NCI-H1694 treated with DMSO at 0.1 percent for 48 hours (cell line): Measurements from ENCODE around the gene NHEJ1.

Experiments used
- DNase-seq: peaks from one replicate; lab custom pipeline; 2025; lab: John Stamatoyannopoulos, UW

Gene NHEJ1

GRCh38 chr2:219087848-219088247 is 72.8 kb downstream of the NHEJ1 start:
- no peak for DNase-seq

GRCh38 chr2:219087361-219087760 is 73.3 kb downstream of the NHEJ1 start:
- DNase-seq, result peak; percentile 77

- no peak for DNase-seq
These were observed 74.4 kb downstream of the NHEJ1 start for GRCh38 chr2:219086196-219086595.

DNA sequence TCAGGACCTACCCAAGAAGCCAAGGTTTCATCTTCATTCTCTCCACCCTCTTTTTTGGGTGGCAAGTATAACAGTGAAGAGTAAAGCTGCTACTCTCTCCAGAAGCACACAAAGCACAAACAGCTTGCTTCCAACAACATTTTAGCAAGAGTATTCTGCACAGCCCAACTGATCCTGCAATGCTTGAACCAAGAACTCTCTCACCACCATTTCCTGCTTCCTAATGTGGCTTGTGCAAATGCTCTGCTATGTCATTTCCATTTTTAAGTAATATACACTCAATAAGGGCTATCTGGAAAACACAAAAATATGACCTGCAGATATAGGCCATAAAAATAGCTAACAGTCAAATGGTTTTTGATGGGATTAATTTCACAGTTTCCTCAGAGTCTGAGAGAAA is 75.8 kb downstream of the NHEJ1 start:
- DNase-seq, result no peak

GRCh38 chr2:219082332-219082958 is 78.2 kb downstream of the NHEJ1 start:
- DNase-seq, result no peak

DNA sequence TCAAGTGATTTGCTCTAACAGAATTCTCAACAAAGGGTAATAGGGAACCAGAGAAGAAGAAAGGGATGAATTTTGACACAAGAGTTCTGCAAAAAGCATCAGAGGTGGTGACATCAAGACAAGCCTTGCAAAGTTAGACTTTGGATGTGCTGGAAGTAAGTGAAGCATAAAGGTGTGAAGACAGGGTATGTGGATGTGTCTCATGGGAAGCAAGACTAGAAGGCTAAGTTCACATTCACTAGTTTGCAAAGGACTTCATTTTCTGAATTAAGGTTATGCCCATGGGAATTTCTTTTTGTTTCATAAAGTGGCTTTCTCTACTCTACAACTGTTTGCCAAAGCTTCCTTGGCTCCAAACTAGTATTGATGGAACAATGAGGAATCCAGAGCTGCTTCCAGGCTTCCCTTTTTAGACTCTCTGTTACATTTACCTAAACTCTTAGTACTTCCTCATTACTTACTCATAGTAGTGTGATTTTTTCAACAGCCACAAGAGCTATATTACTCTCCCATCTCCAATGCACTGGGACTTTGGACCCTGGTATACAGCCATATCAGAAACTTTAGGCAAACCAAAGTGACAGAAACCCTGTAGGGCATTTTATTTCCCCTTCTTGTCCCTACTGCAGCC is 78.8 kb downstream of the NHEJ1 start:
- DNase-seq, result no peak

DNA sequence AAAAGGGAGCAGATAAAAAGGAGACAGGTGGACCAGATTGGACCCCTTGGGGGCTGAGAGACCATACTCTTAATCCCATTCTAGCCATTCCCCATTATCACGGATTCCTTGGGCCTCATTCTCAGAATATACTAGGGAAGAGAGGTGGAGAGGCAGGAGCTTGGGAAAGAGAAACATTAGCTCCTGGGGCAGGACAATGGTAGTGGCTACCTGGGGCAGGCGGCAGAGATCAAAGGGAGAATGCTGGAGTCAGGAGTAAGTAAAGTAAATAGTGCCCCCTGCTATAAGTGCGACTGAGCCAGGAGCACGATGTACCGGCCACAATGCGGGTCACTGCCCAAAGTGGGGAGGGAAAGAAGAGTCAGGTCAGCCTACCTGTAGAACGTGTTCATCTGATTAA is 79.5 kb downstream of the NHEJ1 start:
- no peak for DNase-seq

- no peak for DNase-seq
These were observed 81.2 kb downstream of the NHEJ1 start for GRCh38 chr2:219079417-219079816.

GRCh38 chr2:219078951-219079350 is 81.7 kb downstream of the NHEJ1 start:
- DNase-seq, result no peak

DNA sequence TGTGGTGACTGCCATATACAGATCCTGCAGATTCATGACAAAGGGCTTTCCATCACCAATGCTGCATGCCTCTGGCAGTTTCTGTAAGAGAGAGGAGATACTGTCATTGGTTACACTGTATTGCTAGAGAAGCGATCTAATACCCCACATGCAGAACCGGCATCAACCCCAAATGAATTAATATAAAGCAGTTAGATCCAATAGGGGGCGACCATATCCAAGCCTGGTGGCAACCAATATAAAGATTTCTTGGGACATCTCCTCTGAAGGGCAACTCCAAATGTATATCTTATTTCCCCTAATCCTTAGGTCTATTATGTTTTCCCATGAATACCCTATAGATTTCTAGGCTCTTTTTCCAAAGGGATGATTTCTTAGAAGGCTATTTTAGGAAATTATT is 82.5 kb downstream of the NHEJ1 start:
- DNase-seq, result no peak

DNA sequence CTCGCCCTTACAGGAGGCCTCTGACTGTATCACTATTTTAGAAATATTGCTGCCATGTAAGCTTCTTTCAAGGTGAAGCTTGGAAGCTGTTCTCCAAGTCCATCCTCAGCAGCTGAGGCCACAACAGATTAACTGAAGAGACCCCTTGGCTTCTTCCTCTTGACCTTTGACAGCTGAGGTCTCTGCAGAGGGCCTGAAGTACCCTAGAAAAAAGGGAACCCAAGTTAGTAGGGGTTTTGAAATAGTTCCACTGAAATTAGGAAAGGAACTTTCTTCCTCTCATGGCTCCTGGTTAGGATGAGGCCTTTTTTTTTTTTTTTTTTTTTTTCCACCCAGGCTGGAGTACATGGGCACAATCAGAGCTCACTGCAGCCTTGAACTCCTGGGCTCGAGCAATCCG is 84.4 kb downstream of the NHEJ1 start:
- no peak for DNase-seq

- peak; percentile 75 for DNase-seq
These were observed 87.0 kb downstream of the NHEJ1 start for GRCh38 chr2:219073413-219074129.

DNA sequence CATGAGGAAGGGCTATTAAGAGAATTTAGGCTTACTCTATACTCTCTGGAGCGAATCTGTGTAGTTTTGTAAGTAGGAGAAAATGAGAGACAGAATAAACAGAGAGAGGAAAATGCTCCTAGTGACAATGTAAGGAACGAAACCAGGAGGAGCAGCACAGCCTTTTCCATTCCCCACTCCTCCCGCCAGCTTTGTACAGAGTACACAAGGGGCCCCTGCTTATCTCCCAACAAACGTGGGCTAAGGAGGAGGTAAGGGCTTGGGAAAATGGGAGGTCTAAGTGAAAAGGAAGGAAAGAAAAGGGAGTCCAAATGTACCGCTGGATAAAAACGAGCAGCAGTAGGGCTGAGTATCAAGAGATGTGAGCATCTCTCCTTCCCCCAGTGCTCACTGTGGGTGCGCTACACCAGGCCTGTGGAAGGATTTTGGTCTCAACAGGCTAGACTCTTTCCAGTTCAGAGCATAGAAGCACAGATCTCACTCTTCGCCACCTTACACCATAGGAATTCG is 87.8 kb downstream of the NHEJ1 start:
- no peak for DNase-seq

DNA sequence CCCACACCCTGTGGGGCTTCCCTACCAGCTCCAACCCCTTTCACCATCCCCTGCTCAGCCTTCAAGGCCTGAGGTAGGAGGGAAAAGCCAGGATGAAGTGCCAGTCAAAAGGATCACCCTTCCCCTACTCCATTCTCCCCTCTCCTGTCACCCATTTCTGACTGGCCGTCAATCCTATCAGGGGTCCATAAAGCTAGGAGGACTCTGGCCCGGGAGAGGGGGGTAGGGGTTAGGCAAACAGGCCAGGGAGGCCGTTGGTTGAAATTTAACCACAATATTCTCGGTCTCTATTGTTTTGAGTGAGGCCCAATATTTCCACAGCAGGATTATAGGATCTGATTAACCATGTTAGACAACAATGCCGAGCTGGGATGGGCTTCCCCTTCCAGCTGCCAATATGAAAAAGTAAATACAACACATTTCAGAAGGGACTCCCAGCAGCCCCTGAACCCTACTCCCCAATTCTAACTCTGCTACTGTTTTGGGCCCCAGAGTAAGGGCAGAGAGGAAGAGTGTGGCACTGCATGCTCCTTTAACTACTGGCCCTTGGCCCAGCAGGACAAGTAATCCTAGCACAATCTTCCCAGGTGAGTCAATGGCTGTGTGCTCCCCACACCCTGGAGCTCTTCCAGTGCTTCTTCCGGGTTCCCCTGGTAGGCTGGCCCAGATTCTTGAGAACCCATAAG is 89.3 kb downstream of the NHEJ1 start:
- DNase-seq, result no peak

DNA sequence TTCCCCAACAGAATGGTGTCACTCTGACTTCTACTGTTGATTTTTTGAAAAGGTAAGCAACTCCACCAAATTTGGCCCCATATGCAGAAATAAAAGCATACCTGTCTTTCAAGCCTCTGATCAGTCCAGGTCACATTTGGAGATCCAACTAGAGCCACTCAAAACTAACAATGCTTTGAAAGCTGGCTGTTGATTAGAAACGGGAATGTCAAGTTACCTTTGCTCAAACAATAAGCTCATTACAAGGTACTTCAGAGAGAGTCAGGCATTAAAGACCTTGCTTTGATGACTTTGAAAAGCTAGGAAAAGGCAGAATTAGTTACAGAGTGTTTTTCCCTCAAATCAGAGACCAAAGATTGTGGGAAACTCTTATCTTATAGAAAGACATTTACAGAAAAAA is 95.1 kb downstream of the NHEJ1 start:
- DNase-seq, result no peak

GRCh38 chr2:219062081-219062480 is 98.5 kb downstream of the NHEJ1 start:
- no peak for DNase-seq

DNA sequence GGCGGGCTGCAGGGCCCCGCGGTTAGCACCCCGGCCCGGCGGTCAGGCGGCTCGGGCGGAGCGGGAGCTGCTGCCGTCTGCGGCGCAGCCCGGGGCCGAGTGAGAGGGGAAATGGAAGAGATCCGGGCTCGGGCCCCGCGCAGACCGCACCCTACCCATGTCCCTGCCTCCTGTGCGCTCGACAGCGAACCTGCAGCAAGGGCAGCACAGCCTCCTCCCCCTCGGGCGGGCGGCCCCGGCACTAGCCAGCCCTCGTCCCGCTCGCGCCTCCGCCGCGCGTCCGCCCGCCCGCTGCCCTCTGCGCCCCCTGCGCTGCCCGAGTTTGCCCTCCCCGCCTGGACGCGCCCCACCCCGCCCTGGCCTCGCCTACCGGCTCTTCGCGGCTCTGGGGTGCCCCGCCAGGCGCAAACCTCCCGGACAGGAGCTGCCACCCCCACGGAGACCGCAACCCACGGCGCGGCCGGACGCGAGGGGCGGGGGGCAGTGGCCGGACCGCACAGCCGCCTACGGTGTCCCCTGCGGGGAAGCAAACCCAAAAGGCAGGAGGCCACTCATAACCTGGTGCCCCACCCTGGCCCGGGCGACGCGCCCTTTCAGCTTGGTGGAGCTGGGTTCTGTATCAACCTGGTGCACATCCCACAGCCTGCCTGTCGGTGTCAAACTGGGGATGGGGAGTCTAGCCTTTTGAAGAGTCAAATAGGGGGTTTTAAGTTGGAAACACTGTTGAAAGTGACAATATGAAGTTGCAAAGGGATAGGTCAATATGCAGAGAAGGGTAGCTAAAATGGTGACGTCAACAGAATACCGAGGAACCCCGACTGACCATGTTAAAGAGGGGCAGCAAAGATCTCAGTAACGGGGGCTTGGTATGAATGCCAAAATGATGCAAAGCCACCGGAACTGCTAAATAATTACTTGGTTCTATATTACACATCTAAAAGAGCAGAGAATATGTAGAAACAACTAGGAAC is 99.5 kb downstream of the NHEJ1 start, which contains the start of gene IHH:
Gene IHH (minus strand): TSS at position 101 of the 971 bp plus-strand sequence. CDS start 454 bp downstream, outside the sequence.
- no peak for DNase-seq

- DNase-seq, result peak; percentile 13
These were observed 100.6 kb downstream of the NHEJ1 start for GRCh38 chr2:219059725-219060682.

GRCh38 chr2:219059375-219059724 is 101.3 kb downstream of the NHEJ1 start:
- DNase-seq, result no peak
